ENCODE measurements around the gene FHL1. TPM values are rescaled to one million over a fixed set of nuclear protein-coding genes. Genes with fewer than 3 reads are reported as not detected.

FHL1 gene
- total RNA-seq, 1 experiment from 2014 or later: 20.0 TPM

- Histone ChIP-seq H3K27ac (ENCODE audit: low read depth, low read length) (no peak overlapping the region), H2AFZ (ENCODE audit: low read depth, low read length, poor library complexity, severe bottlenecking) (no peak overlapping the region), H3K9ac (ENCODE audit: low read length) (no peak overlapping the region), H3K4me2 (ENCODE audit: low read length) (no peak overlapping the region), H3K9me2 (ENCODE audit: insufficient read depth) (no peaks in the 10 kb centered on the region), H3K4me3 (replicated peaks in 1 of 2; ENCODE audit: low read depth in 1 of 2, low read length in 2 of 2) (no peak overlapping the region), H3K36me3 (ENCODE audit: control insufficient read depth in 1 of 2, insufficient read depth in 2 of 2, low read length in 2 of 2) (peaks cover 7 to 17% of the 10 kb centered on the region in 2 experiments), H4K20me1 (ENCODE audit: insufficient read depth) (no peaks in the 10 kb centered on the region), H3K27me3 (ENCODE audit: insufficient read depth, low read length) (no peaks in the 10 kb centered on the region), H3K4me1 (ENCODE audit: control insufficient read depth in 1 of 2, insufficient read depth in 2 of 2, low read length in 2 of 2) (peaks cover 11 to 22% of the 10 kb centered on the region in 2 experiments; a peak in 3 of 4 replicates), H3K79me2 (ENCODE audit: insufficient read depth, low read length) (no peaks in the 10 kb centered on the region), H3K9me3 (ENCODE audit: control insufficient read depth in 1 of 2, insufficient read depth in 1 of 2, low read depth in 1 of 2, low read length in 2 of 2) (no peaks in the 10 kb centered on the region)
- intact Hi-C loops (cut with micrococcal nuclease): no loop called here
- TF ChIP-seq SRF (IDR thresholded peaks at IDR 0.05; ENCODE audit: low read depth) (no peak), ELF1 (IDR thresholded peaks at IDR 0.05; ENCODE audit: borderline replicate concordance, low read depth) (no peak), MAX (IDR thresholded peaks at IDR 0.05) (no peak)
- ATAC-seq: no peak
- POLR2A ChIA-PET: no interaction called here
- RAD21 ChIA-PET (ENCODE audit: low non-redundant PET in 1 of 2, low total read pairs in 2 of 2, uncharacterized antibody in 2 of 2, unreplicated experiment in 2 of 2): no interaction called here
- DNase-seq (ENCODE audit: low read depth, low spot score): no peak
- no TSS peak for BruUV-seq (replicated peaks)
- CTCF ChIA-PET: no interaction called here
Observed at GRCh38 chrX:136221851-136222513, 74.6 kb downstream of the FHL1 start.

GRCh38 chrX:136227074-136227473 lies 79.7 kb downstream of the FHL1 start:
- Histone ChIP-seq H3K79me2 (ENCODE audit: insufficient read depth, low read length) (no peaks in the 10 kb centered on the region), H2AFZ (ENCODE audit: low read depth, low read length, poor library complexity, severe bottlenecking) (no peak overlapping the region), H3K27me3 (ENCODE audit: insufficient read depth, low read length) (no peaks in the 10 kb centered on the region), H3K9me2 (ENCODE audit: insufficient read depth) (no peaks in the 10 kb centered on the region), H3K9me3 (ENCODE audit: control insufficient read depth in 1 of 2, insufficient read depth in 1 of 2, low read depth in 1 of 2, low read length in 2 of 2) (no peaks in the 10 kb centered on the region), H4K20me1 (ENCODE audit: insufficient read depth) (no peaks in the 10 kb centered on the region), H3K27ac (ENCODE audit: low read depth, low read length) (no peak overlapping the region), H3K4me3 (replicated peaks in 1 of 2; ENCODE audit: low read depth in 1 of 2, low read length in 2 of 2) (no peak overlapping the region), H3K4me2 (ENCODE audit: low read length) (no peak overlapping the region), H3K4me1 (ENCODE audit: control insufficient read depth in 1 of 2, insufficient read depth in 2 of 2, low read length in 2 of 2) (no peaks in the 10 kb centered on the region), H3K36me3 (ENCODE audit: control insufficient read depth in 1 of 2, insufficient read depth in 2 of 2, low read length in 2 of 2) (peaks cover 13% of the 10 kb centered on the region in 2 experiments; a peak in 3 of 4 replicates), H3K9ac (ENCODE audit: low read length) (no peak overlapping the region)
- no peak for ATAC-seq
- intact Hi-C loops (cut with micrococcal nuclease): no loop called here
- no TSS peak for BruUV-seq (replicated peaks)
- ChIA-PET CTCF (no interaction called here), POLR2A (no interaction called here), RAD21 (ENCODE audit: low non-redundant PET in 1 of 2, low total read pairs in 2 of 2, uncharacterized antibody in 2 of 2, unreplicated experiment in 2 of 2) (no interaction called here)
- DNase-seq (ENCODE audit: low read depth, low spot score): no peak
- TF ChIP-seq EZH2phosphoT487 (IDR thresholded peaks at IDR 0.05; ENCODE audit: borderline replicate concordance) (no peak), SRF (IDR thresholded peaks at IDR 0.05; ENCODE audit: low read depth) (no peak), EGR1 (IDR thresholded peaks at IDR 0.05; ENCODE audit: low read depth) (no peak), CBX3 (IDR thresholded peaks at IDR 0.05; ENCODE audit: low read depth) (no peak), ATF3 (IDR thresholded peaks at IDR 0.05) (no peak), ZFX (IDR thresholded peaks at IDR 0.05) (no peak), ZNF274 (IDR thresholded peaks at IDR 0.05; ENCODE audit: low read depth, low read length) (no peak), POLR2A (IDR thresholded peaks at IDR 0.05; ENCODE audit: borderline replicate concordance, extremely low read depth, insufficient read depth, insufficient read length) (no peak), CEBPB (IDR thresholded peaks at IDR 0.05; ENCODE audit: low read depth) (no peak), CTCF (IDR thresholded peaks at IDR 0.05 in 2 of 3, conservative IDR thresholded peaks at IDR 0.05 in 1 of 3; ENCODE audit: borderline replicate concordance in 1 of 3, insufficient read depth in 1 of 3, low read depth in 2 of 3, low read length in 2 of 3) (no peak), MAX (IDR thresholded peaks at IDR 0.05) (no peak), SP1 (IDR thresholded peaks at IDR 0.05; ENCODE audit: low read depth) (no peak), RAD21 (IDR thresholded peaks at IDR 0.05; ENCODE audit: low read depth) (no peak), SIN3A (IDR thresholded peaks at IDR 0.05; ENCODE audit: low read depth) (no peak), TCF7L2 (IDR thresholded peaks at IDR 0.05; ENCODE audit: borderline replicate concordance, extremely low read depth, insufficient read depth, insufficient read length) (no peak)
- TF ChIP-seq, protein P1, sequence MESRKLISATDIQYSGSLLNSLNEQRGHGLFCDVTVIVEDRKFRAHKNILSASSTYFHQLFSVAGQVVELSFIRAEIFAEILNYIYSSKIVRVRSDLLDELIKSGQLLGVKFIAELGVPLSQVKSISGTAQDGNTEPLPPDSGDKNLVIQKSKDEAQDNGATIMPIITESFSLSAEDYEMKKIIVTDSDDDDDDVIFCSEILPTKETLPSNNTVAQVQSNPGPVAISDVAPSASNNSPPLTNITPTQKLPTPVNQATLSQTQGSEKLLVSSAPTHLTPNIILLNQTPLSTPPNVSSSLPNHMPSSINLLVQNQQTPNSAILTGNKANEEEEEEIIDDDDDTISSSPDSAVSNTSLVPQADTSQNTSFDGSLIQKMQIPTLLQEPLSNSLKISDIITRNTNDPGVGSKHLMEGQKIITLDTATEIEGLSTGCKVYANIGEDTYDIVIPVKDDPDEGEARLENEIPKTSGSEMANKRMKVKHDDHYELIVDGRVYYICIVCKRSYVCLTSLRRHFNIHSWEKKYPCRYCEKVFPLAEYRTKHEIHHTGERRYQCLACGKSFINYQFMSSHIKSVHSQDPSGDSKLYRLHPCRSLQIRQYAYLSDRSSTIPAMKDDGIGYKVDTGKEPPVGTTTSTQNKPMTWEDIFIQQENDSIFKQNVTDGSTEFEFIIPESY (IDR thresholded peaks at IDR 0.05; ENCODE audit: extremely low read depth, insufficient replicate concordance, low read length): no peak
